Measurements from ENCODE around the gene LRCOL1. TPM values are rescaled to one million over a fixed set of nuclear protein-coding genes. Genes with fewer than 3 reads are reported as not detected.

LRCOL1 gene
- polyA plus RNA-seq, 3 donors, result 2.3 to 5.8 (median 5.1) TPM

DNA sequence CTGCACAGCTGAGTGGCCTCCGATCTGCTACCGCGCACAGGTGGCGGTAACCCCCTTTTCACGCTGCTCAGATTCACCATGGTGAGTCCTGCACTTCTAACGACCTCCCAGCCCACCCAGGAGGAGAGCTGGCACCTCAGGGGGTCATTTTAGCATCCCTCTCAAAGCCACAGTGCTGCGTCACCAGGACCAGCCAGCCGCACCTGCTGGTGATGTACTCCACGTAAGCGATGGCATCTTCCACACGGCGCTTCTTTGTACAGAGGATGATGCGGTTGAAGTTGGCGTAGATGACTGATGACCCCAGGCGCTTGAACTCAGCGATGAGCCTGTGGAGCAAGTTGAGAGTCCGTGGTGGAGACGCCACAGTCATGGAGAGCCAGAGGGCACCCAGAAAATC is 27.4 kb upstream of the LRCOL1 start:
- no peak for DNase-seq

DNA sequence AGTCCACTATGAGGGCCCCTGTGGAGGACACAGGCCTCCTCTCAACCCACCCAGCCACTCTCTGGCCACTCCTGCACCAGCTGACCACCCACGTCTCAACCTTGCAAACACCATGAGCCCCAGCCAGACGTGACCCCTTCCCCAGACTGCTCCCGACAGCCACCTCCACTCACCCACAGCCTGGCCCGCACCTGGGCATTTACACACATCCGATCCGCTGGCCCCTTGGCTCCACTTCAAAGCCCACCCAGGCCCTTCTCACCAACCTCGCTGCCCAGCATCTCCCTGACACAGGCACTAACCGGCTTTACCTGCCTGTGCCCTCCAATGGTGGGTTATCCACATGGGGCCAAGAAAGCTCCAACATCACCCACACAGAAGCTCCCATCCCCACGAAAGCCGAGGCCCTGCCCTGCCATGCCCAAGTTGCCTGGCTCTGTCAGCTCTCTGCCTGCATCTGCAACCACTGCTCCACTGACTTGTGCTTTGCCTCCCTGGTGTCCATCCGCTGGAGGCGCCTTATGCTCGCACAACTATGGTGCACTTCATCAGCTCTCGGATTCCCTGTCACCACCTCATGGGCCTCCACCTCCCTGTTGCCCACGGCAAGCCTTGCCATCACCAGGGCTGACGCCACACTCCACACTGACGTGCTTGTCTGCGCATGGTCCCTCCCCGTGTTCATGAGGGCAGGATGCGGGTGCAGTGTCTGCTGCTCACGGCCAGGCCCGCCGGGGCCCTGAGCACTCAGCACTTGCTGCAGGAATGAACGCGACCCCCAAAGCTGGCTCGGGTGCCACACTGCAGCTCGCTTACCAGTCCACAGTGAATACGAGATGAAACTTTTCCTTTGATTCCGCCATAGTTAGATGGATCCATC is 24.9 kb upstream of the LRCOL1 start:
- DNase-seq, result no peak

GRCh38 chr12:132634411-132634990 is 24.1 kb upstream of the LRCOL1 start:
- DNase-seq, result no peak

DNA sequence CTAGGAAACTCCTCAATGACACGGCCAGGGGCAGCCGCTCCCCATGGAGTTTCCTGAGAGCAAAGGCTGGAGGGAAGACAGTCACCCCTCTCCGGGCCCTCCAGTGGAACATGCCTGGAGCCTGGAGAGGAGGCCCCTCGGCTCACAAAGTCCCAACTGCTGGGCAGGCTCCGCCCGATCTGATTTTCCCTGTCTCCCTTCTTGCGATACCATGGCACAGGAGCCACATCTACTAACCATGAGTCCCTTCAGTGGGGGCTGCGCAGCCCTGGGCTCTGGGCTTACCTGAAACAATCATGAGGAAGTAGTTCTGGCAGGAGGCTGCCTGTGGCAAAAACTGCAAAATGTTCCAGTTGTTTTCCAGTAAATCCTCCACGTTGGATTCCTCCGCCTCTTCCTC is 23.5 kb upstream of the LRCOL1 start:
- no peak for DNase-seq

- DNase-seq, result no peak
Observed at GRCh38 chr12:132633398-132633797, 23.0 kb upstream of the LRCOL1 start.

- DNase-seq, result no peak
Observed at GRCh38 chr12:132632521-132633228, 22.3 kb upstream of the LRCOL1 start.

DNA sequence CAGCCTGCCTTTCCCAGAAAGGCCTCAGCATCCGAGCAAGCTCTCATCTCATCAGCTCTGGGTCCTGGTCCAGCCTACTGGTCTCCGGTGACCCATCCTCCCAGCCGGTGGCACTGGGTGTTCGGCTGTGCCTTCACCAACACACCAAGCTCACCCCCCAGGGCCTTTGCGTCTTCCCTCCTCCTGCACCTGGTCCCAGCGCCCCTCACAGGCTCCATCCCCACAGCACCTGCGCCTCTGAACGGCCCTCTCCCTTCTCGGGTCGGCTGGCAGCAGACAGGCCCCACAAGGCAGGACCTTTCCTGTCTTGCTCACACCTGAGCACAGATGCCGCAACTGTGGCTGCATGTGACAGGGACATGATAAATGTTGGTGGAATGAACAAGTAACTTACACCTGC is 21.3 kb upstream of the LRCOL1 start:
- DNase-seq, result no peak

DNA sequence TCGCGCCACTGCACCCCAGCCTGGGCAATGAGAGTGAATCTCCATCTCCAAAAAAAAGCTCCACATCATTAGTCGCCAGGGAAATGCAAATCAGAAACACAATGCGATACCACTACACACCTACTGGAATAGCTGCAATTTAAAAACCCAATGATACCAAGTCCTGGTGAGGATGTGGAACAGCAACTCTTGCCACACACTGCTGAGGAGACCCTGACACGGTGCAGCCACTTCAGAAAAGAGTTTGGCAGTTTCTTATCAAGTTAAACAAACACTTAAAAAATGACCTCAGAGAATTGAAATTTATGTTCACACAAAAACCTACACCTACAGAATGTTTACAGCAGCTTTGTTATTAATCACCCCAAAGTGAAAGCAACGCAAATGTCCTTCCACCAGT is 20.3 kb upstream of the LRCOL1 start:
- no peak for DNase-seq

DNA sequence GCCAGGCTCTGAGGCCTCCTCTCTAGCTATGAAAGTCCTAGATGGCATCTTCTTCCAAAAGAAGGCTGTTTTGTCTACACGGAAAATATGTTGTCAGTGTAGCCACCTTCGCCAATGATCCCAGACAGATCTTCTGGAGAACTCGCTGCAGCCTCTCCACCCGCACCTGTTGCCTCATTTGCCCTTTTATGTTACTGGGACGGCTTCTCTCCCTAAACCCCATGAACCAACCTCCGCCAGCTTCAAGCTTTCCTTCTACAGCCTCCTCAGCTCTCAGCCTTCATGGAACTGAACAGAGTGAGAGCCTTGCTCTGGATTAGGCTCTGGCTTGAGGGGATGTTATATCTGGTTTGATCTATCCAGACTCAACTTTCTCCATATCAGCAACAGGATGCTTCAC is 18.9 kb upstream of the LRCOL1 start:
- no peak for DNase-seq

DNA sequence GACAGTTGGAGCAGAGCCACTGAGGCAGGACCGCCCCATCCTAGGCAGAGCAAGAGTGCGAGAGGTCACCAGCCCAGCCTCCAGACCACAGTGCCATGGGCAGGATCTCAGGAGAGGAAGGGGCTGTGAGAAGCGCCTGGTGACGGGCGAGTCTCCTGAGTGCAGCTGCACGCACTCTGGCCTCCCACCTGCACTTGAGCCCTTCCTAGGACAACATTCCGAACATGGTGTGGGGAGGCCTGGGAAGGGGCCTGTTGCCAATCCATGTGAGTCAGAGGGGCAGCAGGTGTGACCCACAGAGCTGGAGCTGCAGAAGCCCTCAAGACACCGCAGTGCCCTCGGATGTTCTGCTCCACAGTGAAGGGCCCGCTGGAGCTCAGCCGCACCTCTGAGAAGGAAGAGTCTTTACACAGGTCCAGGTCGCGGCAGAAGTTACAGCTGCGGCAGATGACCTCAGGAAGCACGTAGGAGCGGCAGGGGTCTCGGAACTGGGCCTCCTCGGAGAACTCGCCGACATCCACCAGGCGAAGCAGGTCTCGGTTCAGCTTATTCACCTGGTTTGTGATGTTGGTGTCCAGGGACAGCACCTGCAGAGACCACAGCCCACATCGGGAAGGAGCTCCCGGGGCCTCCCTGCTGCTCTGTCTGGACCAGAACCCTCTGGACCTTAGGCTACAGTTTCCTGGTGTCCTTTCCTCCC is 15.5 kb upstream of the LRCOL1 start:
- DNase-seq, result no peak

- no peak for DNase-seq
Observed at GRCh38 chr12:132624910-132625630, 14.7 kb upstream of the LRCOL1 start.

DNA sequence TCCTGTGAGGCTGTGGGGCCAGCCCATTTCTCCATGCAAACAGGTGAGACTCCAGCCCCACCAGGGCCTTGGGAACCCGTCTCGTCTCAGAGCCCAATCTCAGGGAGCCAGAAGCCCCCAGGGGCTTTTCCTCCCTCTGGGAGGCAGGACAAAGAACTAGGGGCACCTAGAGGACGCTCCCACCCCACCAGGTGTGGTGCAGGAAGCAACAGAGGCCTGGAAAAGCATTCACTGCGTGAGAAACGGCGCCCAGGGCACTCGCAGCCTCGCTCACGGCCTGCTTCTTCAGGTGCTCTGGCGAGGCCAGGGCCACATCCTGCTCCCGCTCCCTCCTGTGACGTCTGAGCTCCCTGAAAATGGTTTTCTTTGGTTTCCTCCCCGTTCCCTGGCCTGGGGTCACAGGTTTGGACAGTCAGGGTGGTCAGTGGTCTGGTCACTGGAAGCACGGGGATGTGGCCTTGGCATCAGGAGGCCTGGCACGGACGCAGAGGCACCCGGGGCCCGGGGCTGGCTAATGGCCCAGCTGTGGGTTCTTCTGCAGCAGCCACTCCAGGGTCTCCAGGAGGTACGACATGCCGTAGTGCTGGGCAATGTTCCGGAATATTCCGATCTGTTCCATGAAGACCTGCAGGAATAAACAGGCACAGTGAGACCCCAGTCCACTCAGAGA is 13.9 kb upstream of the LRCOL1 start:
- no peak for DNase-seq

- no peak for DNase-seq
Observed at GRCh38 chr12:132623072-132623869, 12.9 kb upstream of the LRCOL1 start.

GRCh38 chr12:132622437-132623071 is 12.2 kb upstream of the LRCOL1 start:
- peak; percentile 88 for DNase-seq

DNA sequence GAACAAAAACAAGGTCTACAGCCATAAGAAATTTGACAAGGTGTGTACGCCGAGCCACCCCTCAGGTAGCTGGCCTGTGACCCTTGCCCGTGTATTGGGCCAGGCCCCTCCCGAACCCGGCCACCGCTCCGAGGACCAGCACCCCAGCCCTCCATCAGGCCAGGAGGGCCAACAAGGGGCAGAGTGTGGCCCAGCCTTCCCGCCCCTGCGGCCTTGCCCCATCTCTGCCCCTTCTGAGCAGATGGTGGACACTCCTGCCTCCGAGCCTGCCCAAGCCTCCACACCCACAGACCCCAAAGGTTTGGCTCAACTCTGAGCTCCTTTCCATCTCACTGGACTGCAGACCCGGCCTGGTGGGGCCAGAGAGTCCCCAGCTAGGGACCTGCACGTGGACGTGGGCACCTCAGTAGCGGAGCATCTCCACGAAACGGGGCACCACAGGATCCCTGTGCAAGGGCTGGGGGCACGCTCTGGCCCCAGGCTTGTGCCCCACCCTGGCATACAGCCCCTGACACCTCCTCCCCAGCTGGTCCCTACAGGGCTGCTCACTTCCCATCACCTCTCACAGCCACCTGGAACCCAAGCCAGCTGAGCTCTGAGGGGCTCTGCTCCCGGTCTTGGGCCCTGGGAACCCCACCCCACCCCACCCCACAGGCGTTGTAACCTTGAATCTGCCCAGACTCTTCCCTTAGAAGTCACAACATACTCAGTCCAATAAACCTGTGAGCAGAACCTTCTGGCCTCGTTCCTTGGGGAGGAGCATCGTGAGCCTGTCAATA is 11.5 kb upstream of the LRCOL1 start:
- DNase-seq, result no peak

DNA sequence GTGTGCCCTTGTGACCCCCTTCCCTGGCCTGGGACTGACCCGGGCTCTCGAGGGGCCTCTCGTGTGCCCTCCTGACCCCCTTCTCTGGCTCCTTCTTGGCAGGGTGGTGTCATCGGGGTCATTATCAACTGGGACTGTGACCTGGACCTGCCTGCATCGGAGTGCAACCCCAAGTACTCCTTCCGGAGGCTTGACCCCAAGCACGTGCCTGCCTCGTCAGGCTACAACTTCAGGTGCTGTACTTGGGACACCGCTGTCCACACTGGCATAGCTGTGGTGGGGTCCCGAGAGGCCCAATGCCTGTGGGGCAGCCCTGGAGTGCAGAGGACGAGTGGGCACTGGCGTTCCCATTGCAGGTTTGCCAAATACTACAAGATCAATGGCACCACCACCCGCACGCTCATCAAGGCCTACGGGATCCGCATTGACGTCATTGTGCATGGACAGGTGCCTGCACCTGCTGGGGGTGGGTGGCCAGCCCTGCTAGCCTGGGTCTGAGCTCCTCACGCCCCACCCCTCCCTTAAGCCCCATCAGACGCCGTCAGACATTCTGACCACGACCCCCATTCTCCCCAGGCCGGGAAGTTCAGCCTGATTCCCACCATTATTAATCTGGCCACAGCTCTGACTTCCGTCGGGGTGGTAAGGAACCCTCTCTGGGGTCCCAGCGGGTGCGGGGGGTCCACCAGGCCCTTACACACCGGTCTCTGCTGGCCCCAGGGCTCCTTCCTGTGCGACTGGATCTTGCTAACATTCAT is 10.7 kb upstream of the LRCOL1 start:
- no peak for DNase-seq

DNA sequence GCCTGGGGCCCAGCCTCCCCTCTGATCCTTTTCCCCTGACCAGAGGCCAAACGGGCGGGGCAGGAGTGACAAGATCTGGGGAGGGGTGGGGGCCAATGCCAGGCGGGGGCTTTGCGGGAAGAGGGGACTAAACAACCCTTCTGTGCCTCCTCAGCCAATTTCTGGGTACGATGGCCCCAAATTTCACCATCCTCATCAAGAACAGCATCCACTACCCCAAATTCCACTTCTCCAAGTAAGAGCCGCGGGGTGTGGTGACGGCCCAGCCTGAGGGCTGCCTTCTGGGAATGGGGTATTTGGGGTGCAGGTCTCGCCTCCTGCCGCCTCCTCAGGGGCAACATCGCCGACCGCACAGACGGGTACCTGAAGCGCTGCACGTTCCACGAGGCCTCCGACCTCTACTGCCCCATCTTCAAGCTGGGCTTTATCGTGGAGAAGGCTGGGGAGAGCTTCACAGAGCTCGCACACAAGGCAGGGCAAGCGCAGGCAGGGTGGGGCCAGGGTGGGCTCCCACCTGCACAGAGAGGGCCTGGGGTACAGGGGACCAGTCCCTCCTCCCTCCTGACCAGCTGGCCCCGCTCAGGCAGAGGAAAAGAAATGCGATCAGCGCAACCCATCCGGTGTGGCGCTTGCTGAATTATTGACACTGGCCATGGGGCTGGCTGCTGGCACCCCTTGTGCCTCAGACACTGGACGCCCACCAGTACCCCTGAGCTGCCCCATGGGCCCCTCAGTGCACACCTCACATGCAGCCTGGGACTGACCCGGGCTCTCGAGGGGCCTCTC is 9.9 kb upstream of the LRCOL1 start:
- no peak for DNase-seq

Measured in renal pelvis (tissue), 4 donors.